GM12892 (cell line): Measurements from ENCODE around the gene ZNF354C.

Experiments
- DNase-seq: peaks from one replicate; pipeline ENCODE4 v3.0.0; 2011; ENCODE audit not compliant: insufficient read length
- FAIRE-seq: peaks from 2 replicates; lab custom pipeline; 2011; peaks lifted over from hg19 to GRCh38; lab: Jason Lieb, UNC
- POLR2A ChIP-seq: IDR thresholded peaks from 2 replicates; pipeline ENCODE4 v1.6.1; 2011; ENCODE audit warnings: low read depth, low read length, control low read depth
- POLR2AphosphoS5 ChIP-seq: IDR thresholded peaks from 2 replicates; pipeline ENCODE4 v1.6.1; 2011; ENCODE audit warnings: low read depth, low read length, control low read depth
- TAF1 ChIP-seq: IDR thresholded peaks from 2 replicates; pipeline ENCODE4 v1.6.1; 2011; ENCODE audit warnings: low read depth, mild to moderate bottlenecking, control low read depth, low read length, borderline replicate concordance

Gene ZNF354C

GRCh38 chr5:179124853-179125788 lies 64.9 kb downstream of the ZNF354C start:
- FAIRE-seq (no peak), DNase-seq (no peak)
- TF ChIP-seq TAF1: no peak
- no peak for TF ChIP-seq POLR2AphosphoS5
- TF ChIP-seq POLR2A: no peak

- DNase-seq (no peak), FAIRE-seq (no peak)
- TF ChIP-seq POLR2AphosphoS5 (no peak), TAF1 (no peak), POLR2A (no peak)
Observed at GRCh38 chr5:179125789-179126505, 65.8 kb downstream of the ZNF354C start.

GRCh38 chr5:179126506-179126991 lies 66.4 kb downstream of the ZNF354C start:
- TF ChIP-seq POLR2A (no peak), TAF1 (no peak), POLR2AphosphoS5 (no peak)
- DNase-seq (no peak), FAIRE-seq (no peak)

GRCh38 chr5:179127136-179128040 lies 67.2 kb downstream of the ZNF354C start:
- TF ChIP-seq POLR2AphosphoS5 (no peak), TAF1 (no peak), POLR2A (no peak)
- FAIRE-seq: no peak
- no peak for DNase-seq

- TF ChIP-seq POLR2A (no peak), TAF1 (no peak), POLR2AphosphoS5 (no peak)
- FAIRE-seq (no peak), DNase-seq (no peak)
Observed at GRCh38 chr5:179128041-179128365, 67.8 kb downstream of the ZNF354C start.

- no peak for DNase-seq
- no peak for FAIRE-seq
- TF ChIP-seq POLR2A (no peak), TAF1 (no peak), POLR2AphosphoS5 (no peak)
Observed at GRCh38 chr5:179128976-179129375, 68.8 kb downstream of the ZNF354C start.

GRCh38 chr5:179129607-179130071 lies 69.5 kb downstream of the ZNF354C start:
- FAIRE-seq (no peak), DNase-seq (no peak)
- no peak for TF ChIP-seq TAF1
- no peak for TF ChIP-seq POLR2A
- no peak for TF ChIP-seq POLR2AphosphoS5

GRCh38 chr5:179130101-179130681 lies 70.0 kb downstream of the ZNF354C start:
- TF ChIP-seq POLR2AphosphoS5 (no peak), TAF1 (no peak), POLR2A (no peak)
- FAIRE-seq (no peak), DNase-seq (no peak)

GRCh38 chr5:179131321-179131835 lies 71.2 kb downstream of the ZNF354C start:
- DNase-seq (no peak), FAIRE-seq (no peak)
- TF ChIP-seq POLR2AphosphoS5 (no peak), TAF1 (no peak), POLR2A (no peak)
